A673 (cell line): ENCODE results near the gene HPN. TPM values are rescaled to one million over a fixed set of nuclear protein-coding genes. Genes with fewer than 3 reads are reported as not detected.

Experiments used
- BruUV-seq: library from RNA; stranded (reverse); fragments of 400-500 nt; replicated peaks from 2 replicates; lab custom pipeline; 2021; lab: Mats Ljungman, UMichigan
- CTCF ChIA-PET: fragments of 300-600 bp; sonication (Branson Sonifier 250); formaldehyde crosslinking; loops from one replicate; lab custom pipeline; 2022; ENCODE audit warnings: antibody characterized with exemption; lab: Charles Lee
- POLR2A ChIA-PET: fragments of 300-600 bp; sonication (Branson Sonifier 250); formaldehyde crosslinking; loops from one replicate; lab custom pipeline; 2022; ENCODE audit warnings: antibody characterized with exemption; ENCODE audit not compliant: low non-redundant PET; lab: Charles Lee
- DNase-seq: peaks from one replicate; pipeline ENCODE4 v3.0.0-alpha.2; 2015; ENCODE audit warnings: low spot score
- H3K27ac ChIP-seq: fragments of 200-600 bp; sonication (generic); 2 replicates; pipeline ENCODE4 v1.5.1; 2016; ENCODE audit warnings: mixed run types, low read depth, mild to moderate bottlenecking, mixed read lengths, antibody characterized with exemption, low read length; ENCODE audit not compliant: poor library complexity, severe bottlenecking
- H3K27me3 ChIP-seq: fragments of 200-600 bp; sonication (generic); replicated peaks from 2 replicates; pipeline ENCODE4 v1.6.1; 2017; ENCODE audit warnings: mixed run types, low read depth, mild to moderate bottlenecking, mixed read lengths, antibody characterized with exemption, low read length; ENCODE audit not compliant: insufficient read depth, poor library complexity
- H3K36me3 ChIP-seq: fragments of 200-600 bp; sonication (generic); 2 replicates; pipeline ENCODE4 v1.6.1; 2016; ENCODE audit warnings: mixed run types, mild to moderate bottlenecking, mixed read lengths, antibody characterized with exemption, low read length; ENCODE audit not compliant: insufficient read depth, poor library complexity, severe bottlenecking
- H3K4me1 ChIP-seq: fragments of 200-600 bp; sonication (generic); 2 replicates; pipeline ENCODE4 v1.6.1; 2017; ENCODE audit warnings: mixed run types, mild to moderate bottlenecking, mixed read lengths, antibody characterized with exemption, low read length; ENCODE audit not compliant: insufficient read depth, poor library complexity, severe bottlenecking
- H3K4me3 ChIP-seq: fragments of 200-600 bp; sonication (generic); 2 replicates; pipeline ENCODE4 v1.5.1; 2016; ENCODE audit warnings: low read depth, mixed run types, mild to moderate bottlenecking, mixed read lengths, low read length; ENCODE audit not compliant: poor library complexity, severe bottlenecking
- H3K9me3 ChIP-seq: fragments of 200-600 bp; sonication (generic); 2 replicates; pipeline ENCODE4 v1.6.1; 2016; ENCODE audit warnings: mixed run types, low read depth, mild to moderate bottlenecking, mixed read lengths, antibody characterized with exemption, low read length; ENCODE audit not compliant: poor library complexity, severe bottlenecking
- CTCF ChIP-seq: fragments of 300-800, 200-600 bp; sonication (generic); conservative IDR thresholded peaks from 2 replicates; pipeline ENCODE4 v1.5.1; 2017; ENCODE audit warnings: low read depth, mild to moderate bottlenecking, antibody characterized with exemption, low read length, moderate library complexity, mixed read lengths
- EZH2 ChIP-seq: fragments of 200-600 bp; sonication (generic); IDR thresholded peaks from 2 replicates; pipeline ENCODE4 v1.6.1; 2017; ENCODE audit warnings: borderline replicate concordance, low read depth, mild to moderate bottlenecking, mixed read lengths, antibody characterized with exemption, low read length; ENCODE audit not compliant: poor library complexity, severe bottlenecking
- intact Hi-C: fragments of 100-400 bp; cut with micrococcal nuclease; formaldehyde crosslinking; loops from one replicate; pipeline ENCODE4 v1.10.0; 2022; ENCODE audit not compliant: unreplicated experiment
- total RNA-seq: library from RNA; stranded (reverse); gene quantifications from 2 replicates; pipeline ENCODE4 v1.2.3, GENCODE V29; 2021

HPN gene
- total RNA-seq, 1 experiment from 2014 or later, result not detected

GRCh38 chr19:35065574-35065973 lies 24.1 kb downstream of the HPN start:
- H3K27ac ChIP-seq, result no peak overlapping the region
- POLR2A ChIA-PET, result no interaction called here
- H3K4me3 ChIP-seq, result no peak overlapping the region
- TF ChIP-seq CTCF, result no peak
- TF ChIP-seq EZH2, result no peak
- intact Hi-C loops, result no loop called here
- no peaks in the 10 kb centered on the region for H3K4me1 ChIP-seq
- H3K27me3 ChIP-seq, result no peaks in the 10 kb centered on the region
- CTCF ChIA-PET, result no interaction called here
- BruUV-seq, result no TSS peak
- H3K9me3 ChIP-seq, result peaks cover 3% of the 10 kb centered on the region
- DNase-seq, result no peak
- H3K36me3 ChIP-seq, result no peaks in the 10 kb centered on the region

GRCh38 chr19:35066121-35066520 lies 24.6 kb downstream of the HPN start:
- POLR2A ChIA-PET, result no interaction called here
- Histone ChIP-seq H3K9me3 (peaks cover 4% of the 10 kb centered on the region), H3K4me3 (no peak overlapping the region), H3K27me3 (no peaks in the 10 kb centered on the region), H3K27ac (no peak overlapping the region), H3K36me3 (no peaks in the 10 kb centered on the region), H3K4me1 (no peaks in the 10 kb centered on the region)
- BruUV-seq, result no TSS peak
- intact Hi-C loops, result loop anchor here (2.0 kb wide), 1 partner anchor 69 kb away; the partner anchor contains the start of gene LGI4
- TF ChIP-seq EZH2, result no peak
- no peak for TF ChIP-seq CTCF
- DNase-seq, result no peak
- CTCF ChIA-PET, result interaction anchor here (1.1 kb wide), 1 partner anchor 22 kb away, joined by 5 read pairs; no protein-coding TSS in a partner anchor

- no TSS peak for BruUV-seq
- Histone ChIP-seq H3K9me3 (peaks cover 4% of the 10 kb centered on the region), H3K27ac (no peak overlapping the region), H3K36me3 (no peaks in the 10 kb centered on the region), H3K4me3 (no peak overlapping the region), H3K4me1 (no peaks in the 10 kb centered on the region), H3K27me3 (no peaks in the 10 kb centered on the region)
- TF ChIP-seq CTCF (peak; percentile 96), EZH2 (no peak)
- CTCF ChIA-PET, result interaction anchor here (0.5 to 1.1 kb wide), 10 partner anchors 19 to 491 kb away, joined by 3 to 9 read pairs (median 3); no protein-coding TSS in a partner anchor
- POLR2A ChIA-PET, result interaction anchor here (0.7 kb wide), 1 partner anchor 75 kb away, joined by 7 read pairs; no protein-coding TSS in a partner anchor
- DNase-seq, result peak; percentile 92
- intact Hi-C loops, result loop anchor here (1.0 to 2.0 kb wide), 2 partner anchors 47 to 68 kb away; partner anchors contain the start of gene LGI4
Measured at GRCh38 chr19:35066691-35067563, 25.4 kb downstream of the HPN start.
